ENCODE data around the gene CYB5R3.
A peak's percentile ranks its signal among the peaks of the same experiment; 100 is the strongest.

The CYB5R3 gene

GRCh38 chr22:42656578-42656977 is 7.4 kb upstream of the CYB5R3 start:
- no peak overlapping the region for H3K27ac ChIP-seq
- TF ChIP-seq ZFX (IDR thresholded peaks at IDR 0.05; ENCODE audit: borderline replicate concordance) (no peak), CTCF (IDR thresholded peaks at IDR 0.05) (no peak)

- H3K27ac ChIP-seq, result peak overlapping the region; percentile 46
- TF ChIP-seq CTCF (IDR thresholded peaks at IDR 0.05), result no peak
- no peak for TF ChIP-seq ZFX (IDR thresholded peaks at IDR 0.05; ENCODE audit: borderline replicate concordance)
Observed at GRCh38 chr22:42655693-42656092, 6.5 kb upstream of the CYB5R3 start.

DNA sequence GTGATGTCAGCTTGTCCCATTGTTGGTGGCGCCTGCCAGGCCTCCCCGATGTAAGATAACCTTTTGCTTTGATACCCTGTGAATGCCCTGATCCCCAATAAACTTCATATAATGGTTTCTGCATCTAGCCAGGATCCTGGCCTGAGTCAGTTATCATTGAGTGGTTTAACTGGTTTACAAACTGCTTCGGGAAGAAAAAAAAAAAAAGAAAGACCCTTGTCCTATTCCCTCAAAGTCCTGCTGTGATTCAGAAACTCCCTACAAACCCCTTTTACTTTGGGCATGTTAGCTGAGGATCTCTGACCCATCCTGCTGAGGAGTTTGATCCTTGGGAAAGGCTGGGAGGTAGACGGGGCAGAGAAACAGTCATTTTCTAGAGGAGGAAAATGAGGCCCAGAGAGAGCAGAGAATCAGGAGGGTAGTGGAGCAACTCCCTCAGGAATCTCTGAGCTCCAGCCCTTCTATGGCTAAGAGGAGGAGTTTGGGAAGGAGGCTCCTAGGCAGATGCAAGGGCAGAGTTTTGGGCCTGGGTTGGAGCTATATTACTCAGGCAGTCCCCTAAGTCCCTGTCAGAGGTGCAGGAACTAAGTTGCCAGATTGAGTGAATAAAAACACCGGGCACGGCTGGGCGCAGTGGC is 5.4 kb upstream of the CYB5R3 start:
- H3K27ac ChIP-seq, result no peak overlapping the region
- TF ChIP-seq ZFX (IDR thresholded peaks at IDR 0.05; ENCODE audit: borderline replicate concordance) (no peak), CTCF (IDR thresholded peaks at IDR 0.05) (no peak)

DNA sequence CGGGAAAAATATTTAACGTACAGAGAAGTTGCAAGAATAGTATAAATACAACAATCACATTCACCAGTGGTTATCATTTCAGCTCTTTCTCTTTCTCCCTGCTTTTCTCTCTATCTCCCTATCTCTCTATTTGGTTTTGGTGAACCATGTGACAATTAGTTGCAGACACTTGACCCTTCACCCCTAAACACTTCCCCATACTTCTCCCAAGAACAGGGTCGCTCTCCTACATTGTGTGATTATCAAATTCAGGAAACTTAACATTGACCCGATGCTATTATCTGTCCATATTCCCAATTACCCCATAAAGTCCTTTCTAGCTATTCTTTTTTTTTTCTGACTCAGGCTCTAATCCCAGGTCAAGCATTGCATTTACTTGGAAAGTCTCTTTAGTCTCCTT is 4.8 kb upstream of the CYB5R3 start:
- no peak overlapping the region for H3K27ac ChIP-seq
- TF ChIP-seq ZFX (IDR thresholded peaks at IDR 0.05; ENCODE audit: borderline replicate concordance) (no peak), CTCF (IDR thresholded peaks at IDR 0.05) (no peak)

DNA sequence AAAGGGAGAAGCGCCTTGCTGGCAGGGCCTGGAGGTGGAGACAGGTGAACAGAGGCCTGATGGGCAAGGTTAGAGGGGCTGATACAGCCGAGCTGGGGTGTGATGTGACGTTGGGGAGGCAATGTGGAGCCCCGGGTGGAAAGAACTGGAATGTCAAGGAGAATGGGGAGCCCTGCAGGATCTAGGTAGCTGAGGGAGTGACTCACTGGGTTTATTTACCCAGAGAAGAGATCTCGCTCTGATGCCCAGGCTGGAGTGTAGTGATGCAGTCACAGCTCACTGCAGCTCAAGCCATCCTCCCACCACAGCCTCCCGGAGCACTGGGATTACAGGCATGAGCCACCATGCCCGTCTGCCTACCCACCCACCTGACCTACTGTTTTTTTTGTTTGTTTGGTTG is 1.9 kb upstream of the CYB5R3 start:
- no peak overlapping the region for H3K27ac ChIP-seq
- no peak for TF ChIP-seq ZFX (IDR thresholded peaks at IDR 0.05; ENCODE audit: borderline replicate concordance)
- no peak for TF ChIP-seq CTCF (IDR thresholded peaks at IDR 0.05)

- no peak for TF ChIP-seq ZFX (IDR thresholded peaks at IDR 0.05; ENCODE audit: borderline replicate concordance)
- no peak for TF ChIP-seq CTCF (IDR thresholded peaks at IDR 0.05)
- peak overlapping the region; percentile 69 for H3K27ac ChIP-seq
Observed at GRCh38 chr22:42648368-42649245, 585 bp downstream of the CYB5R3 start.

DNA sequence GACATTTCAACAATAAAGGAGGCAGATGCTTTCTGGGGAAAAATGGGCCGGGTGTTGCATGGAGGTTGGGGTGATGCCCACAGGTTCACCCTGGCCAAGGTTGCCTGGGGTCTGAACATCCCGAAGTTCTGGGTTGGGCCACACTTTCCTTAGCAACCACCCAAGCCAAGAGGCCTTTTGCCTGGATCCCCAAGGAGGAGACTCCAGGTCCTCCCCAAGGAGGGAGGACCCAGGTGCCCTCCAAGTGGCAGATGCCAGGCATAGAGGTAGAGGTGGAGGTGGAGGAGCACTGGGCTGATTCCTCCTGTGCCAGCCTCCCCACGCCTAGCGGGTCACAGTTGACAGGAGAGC is 1.2 kb downstream of the CYB5R3 start:
- H3K27ac ChIP-seq, result peak overlapping the region; percentile 69
- no peak for TF ChIP-seq ZFX (IDR thresholded peaks at IDR 0.05; ENCODE audit: borderline replicate concordance)
- TF ChIP-seq CTCF (IDR thresholded peaks at IDR 0.05), result no peak

All from 22Rv1 (cell line).